NCI-H345 treated with DMSO at 0.1 percent for 48 hours (cell line): ENCODE measurements around the gene RAB40A.

Source experiments
- DNase-seq: peaks from one replicate; lab custom pipeline; 2025; ENCODE audit not compliant: unreplicated experiment; lab: John Stamatoyannopoulos, UW

Gene RAB40A, protein sequence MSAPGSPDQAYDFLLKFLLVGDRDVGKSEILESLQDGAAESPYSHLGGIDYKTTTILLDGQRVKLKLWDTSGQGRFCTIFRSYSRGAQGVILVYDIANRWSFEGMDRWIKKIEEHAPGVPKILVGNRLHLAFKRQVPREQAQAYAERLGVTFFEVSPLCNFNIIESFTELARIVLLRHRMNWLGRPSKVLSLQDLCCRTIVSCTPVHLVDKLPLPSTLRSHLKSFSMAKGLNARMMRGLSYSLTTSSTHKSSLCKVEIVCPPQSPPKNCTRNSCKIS

DNA sequence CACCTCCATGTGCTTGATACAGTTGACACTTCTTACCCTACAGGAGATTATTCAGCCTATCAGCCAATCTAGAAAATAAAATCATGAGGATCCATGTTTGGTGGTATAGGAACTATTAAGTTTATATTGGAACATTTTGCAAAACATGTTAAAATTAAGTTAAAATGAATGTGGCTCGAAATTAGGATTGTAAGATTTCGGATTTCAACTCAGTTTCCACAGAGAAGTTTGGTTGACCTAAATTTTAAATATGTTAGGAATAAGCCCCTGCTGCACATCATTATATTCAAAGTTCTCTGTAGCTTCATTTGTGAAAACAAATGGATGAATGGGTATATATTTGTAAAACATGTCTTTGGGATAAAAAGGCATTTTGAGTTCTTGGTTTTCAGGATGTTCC lies at the start of gene RAB40A:
TSS of gene RAB40A (minus strand) at position 101 of the 400 bp plus-strand sequence. CDS start 18,733 bp downstream, outside the sequence.
- DNase-seq = no peak

- DNase-seq = no peak
These were observed 46.5 kb upstream of the RAB40A start for GRCh38 chrX:103565752-103566151.

GRCh38 chrX:103565197-103565596 lies 45.9 kb upstream of the RAB40A start:
- no peak for DNase-seq

GRCh38 chrX:103562801-103563200 lies 43.5 kb upstream of the RAB40A start:
- DNase-seq = no peak

GRCh38 chrX:103560256-103560655 lies 41.0 kb upstream of the RAB40A start:
- no peak for DNase-seq

DNA sequence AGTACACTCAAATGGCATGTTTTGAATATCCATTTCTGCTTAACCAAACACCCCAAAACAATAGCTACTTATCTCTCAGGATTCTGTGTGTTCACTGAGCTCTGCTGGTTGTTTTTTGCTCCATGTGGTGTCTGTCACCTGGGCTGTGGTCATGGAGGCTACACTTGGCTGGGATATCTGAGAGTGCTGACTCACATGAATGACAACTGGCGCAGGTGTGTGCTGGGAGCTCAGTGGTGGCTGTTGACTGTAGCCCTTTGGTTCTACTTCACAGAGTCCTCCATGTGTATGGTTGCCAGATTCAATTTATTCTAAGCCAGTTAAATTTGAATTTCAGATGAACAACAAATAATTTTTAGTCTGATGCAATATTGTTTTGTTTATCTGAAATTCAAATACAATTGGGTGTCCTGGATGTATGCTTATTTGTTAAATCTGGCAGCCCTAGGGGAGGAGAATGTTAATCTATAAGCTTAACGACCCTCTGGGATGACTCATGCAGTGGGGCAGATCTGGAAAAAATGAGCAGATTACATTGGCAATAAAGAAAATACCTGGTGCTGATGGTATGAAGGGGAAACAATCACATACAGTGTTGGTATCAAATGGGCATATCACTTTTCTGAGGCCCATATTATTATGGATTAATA lies 37.8 kb upstream of the RAB40A start:
- DNase-seq = peak; percentile 42

GRCh38 chrX:103554687-103555424 lies 35.6 kb upstream of the RAB40A start:
- no peak for DNase-seq

- no peak for DNase-seq
These were observed 32.9 kb upstream of the RAB40A start for GRCh38 chrX:103552236-103552635.

GRCh38 chrX:103550415-103551051 lies 31.2 kb upstream of the RAB40A start:
- DNase-seq = no peak

DNA sequence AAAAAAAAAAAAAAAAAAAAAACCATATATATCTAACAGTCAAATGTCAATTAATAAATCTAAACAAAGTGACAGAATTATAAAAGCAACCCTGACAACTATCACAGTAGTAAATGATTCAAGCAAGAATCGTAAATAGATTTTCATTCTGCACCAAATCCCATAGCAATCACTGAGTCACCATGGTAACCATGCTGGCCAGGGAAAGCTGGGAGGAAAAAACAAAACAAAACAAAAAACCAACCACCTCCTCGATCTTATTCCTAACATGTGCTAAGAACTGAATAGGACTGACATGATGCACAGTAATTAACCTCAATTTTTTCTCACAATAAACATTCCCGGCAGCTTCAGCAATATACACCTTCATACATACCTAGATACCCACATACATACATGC lies 30.6 kb upstream of the RAB40A start:
- DNase-seq = no peak

DNA sequence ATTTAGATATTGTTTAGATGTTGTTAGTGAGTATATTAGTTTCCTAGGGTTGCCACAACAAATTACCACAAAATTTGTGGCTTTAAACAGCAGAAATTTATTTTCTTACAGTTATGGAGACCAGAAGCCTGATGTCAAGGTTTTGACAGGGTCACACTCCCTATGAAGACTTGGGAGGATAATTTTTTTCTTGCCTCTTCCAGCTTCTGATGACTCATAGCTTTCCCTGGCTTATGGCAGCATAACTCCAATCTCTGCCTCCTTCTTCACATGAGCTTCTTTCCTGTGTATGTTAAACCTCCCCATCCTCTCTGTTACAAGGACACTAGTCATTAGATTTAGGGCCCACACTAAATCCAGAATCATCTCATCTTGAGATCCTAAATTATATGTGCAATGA lies 20.9 kb upstream of the RAB40A start:
- no peak for DNase-seq

- DNase-seq = no peak
These were observed 20.4 kb upstream of the RAB40A start for GRCh38 chrX:103539695-103540094.

- DNase-seq = no peak
These were observed 19.4 kb upstream of the RAB40A start for GRCh38 chrX:103538728-103539127.

DNA sequence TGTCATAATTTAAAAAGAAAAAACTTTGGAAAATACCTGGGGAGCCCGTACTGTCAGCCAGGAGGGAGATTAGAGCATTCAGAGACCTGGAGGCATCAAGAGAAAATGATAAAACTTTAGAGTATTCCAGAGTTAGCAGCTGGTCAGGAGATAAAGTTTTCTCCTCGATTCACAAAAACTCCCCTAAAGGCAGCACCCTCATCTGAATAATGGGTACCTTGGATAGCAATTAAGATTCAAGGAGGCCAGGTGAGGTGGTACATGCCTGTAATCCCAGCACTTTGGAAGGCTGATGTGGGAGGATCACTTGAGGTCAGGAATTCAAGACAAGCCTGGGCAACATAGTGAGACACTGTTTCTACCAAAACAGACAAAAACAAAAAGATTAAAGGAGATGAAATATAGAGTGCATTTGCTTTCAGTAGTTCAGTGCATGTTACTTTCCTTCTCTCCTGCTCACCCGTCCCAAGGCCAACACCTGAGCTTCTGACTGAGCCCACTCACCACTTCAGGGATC lies 18.6 kb upstream of the RAB40A start:
- DNase-seq = no peak

- no peak for DNase-seq
These were observed 17.4 kb upstream of the RAB40A start for GRCh38 chrX:103536732-103537131.

GRCh38 chrX:103536071-103536470 lies 16.8 kb upstream of the RAB40A start:
- no peak for DNase-seq

- DNase-seq = no peak
These were observed 15.9 kb upstream of the RAB40A start for GRCh38 chrX:103535206-103535605.

DNA sequence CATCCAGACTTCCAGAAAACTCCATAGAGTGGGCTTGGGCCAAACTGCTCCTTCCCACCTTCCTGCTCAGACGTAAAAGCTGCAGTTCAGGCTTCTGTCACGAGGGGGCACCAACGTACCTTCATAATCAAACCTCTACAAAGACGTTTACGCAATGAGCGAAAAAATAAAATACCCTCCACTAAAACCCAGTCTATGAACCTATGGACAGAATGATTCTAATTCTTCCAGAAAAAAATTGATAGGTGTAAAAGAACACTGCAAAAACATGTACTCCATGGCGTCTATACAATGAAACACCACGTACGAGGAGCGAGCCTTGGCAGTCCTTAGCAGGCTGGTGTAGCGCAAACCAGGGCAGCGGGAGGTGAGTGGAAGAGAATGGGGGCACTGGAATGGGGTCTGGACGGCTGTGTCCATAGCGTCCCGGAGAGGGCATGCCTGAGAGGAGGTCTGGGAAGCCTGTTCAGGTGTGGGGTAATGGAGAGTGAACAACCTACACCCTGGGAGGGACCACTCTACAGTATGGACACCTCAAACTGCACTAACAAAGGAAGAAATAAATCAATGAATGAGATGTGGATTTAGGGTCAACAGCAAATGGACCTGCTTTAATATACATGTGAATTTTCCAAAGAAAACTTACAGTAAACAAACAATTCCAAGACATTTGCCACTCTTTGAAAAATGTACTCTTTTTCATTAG lies 14.4 kb upstream of the RAB40A start:
- peak; percentile 60 for DNase-seq

- no peak for DNase-seq
These were observed 11.7 kb upstream of the RAB40A start for GRCh38 chrX:103531002-103531401.

DNA sequence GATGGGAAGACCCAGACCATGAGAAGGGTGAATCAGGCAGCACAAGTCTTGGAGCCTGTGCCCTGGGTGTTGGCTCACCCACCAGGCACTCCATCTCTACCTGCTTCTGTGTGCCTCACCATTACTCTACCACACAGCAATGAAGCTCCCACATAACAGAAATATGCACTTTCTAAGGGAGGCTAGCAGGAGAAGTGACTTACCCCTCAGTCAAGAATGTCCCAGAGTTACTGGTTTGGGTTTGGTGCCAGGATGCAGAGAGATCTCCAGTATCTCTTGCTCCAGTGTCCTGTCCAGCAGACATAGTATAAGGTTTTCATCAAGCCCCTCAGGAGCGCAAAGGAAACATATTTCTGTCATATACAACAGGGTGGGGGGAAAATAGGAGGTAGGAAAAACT lies 11.3 kb upstream of the RAB40A start:
- no peak for DNase-seq

DNA sequence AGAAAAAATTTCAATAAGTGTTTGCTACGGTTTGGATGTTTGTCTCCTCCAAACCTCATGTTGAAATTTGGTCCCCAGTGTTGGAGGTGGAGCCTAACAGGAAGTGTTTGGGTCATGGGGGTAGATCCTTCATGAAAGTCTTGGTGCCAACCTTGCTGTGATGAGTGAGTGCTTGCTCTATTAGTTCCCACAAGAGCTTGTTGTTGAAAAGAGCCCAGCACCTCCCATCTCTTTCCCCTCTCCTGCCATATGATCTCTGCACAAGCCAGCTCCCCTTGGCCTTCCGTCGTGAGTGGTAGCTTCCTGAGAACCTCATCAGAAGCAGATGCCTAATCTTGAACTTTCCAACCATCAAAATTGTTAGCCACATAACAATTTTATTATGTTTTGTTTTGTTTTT lies 10.3 kb upstream of the RAB40A start:
- no peak for DNase-seq
